Activated CD8-positive, alpha-beta memory T cell treated with anti-CD3 and anti-CD28 coated beads, Interleukin-2, amount 50 U/mL, for 48 hours (primary cell): ENCODE results near the gene SNHG17.
"Not testable (repeated sequence)": the region's sequence is repeated elsewhere in the genome, so short reads cannot be mapped to it uniquely, and the experiment has no call there.

Experiments used
- DNase-seq: peaks from one replicate; pipeline ENCODE4 v3.0.0-alpha.2; 2020

Gene SNHG17

GRCh38 chr20:38447251-38447661, 12.1 kb upstream of the SNHG17 start:
- no peak for DNase-seq

- peak; percentile 98 for DNase-seq
Measured at GRCh38 chr20:38446441-38447209, 11.5 kb upstream of the SNHG17 start.

GRCh38 chr20:38445901-38446425, 10.8 kb upstream of the SNHG17 start:
- no peak for DNase-seq

- no peak for DNase-seq
Measured at GRCh38 chr20:38445381-38445796, 10.3 kb upstream of the SNHG17 start.

GRCh38 chr20:38441916-38442315, 6.8 kb upstream of the SNHG17 start:
- DNase-seq = no peak

GRCh38 chr20:38441110-38441509, 6.0 kb upstream of the SNHG17 start:
- DNase-seq = not testable (repeated sequence)

GRCh38 chr20:38437796-38438195, 2.7 kb upstream of the SNHG17 start:
- no peak for DNase-seq

- DNase-seq = no peak
Measured at GRCh38 chr20:38435555-38435939, 419 bp upstream of the SNHG17 start.

- peak; percentile 68 for DNase-seq
Measured at GRCh38 chr20:38434301-38434741, 807 bp downstream of the SNHG17 start.

- DNase-seq = no peak
Measured at GRCh38 chr20:38433304-38433972, 1.7 kb downstream of the SNHG17 start.

GRCh38 chr20:38432870-38433269, 2.3 kb downstream of the SNHG17 start:
- DNase-seq = not testable (repeated sequence)

- no peak for DNase-seq
Measured at GRCh38 chr20:38432292-38432691, 2.8 kb downstream of the SNHG17 start.

GRCh38 chr20:38430679-38431325, 4.3 kb downstream of the SNHG17 start:
- DNase-seq = no peak

- DNase-seq = no peak
Measured at GRCh38 chr20:38429301-38429700, 5.8 kb downstream of the SNHG17 start.

- no peak for DNase-seq
Measured at GRCh38 chr20:38428800-38429199, 6.3 kb downstream of the SNHG17 start.

- DNase-seq = no peak
Measured at GRCh38 chr20:38427655-38428023, 7.5 kb downstream of the SNHG17 start.

GRCh38 chr20:38426006-38426897, 8.9 kb downstream of the SNHG17 start:
- peak; percentile 64 for DNase-seq

- DNase-seq = no peak
Measured at GRCh38 chr20:38424401-38424800, 10.7 kb downstream of the SNHG17 start.

- no peak for DNase-seq
Measured at GRCh38 chr20:38423541-38423940, 11.6 kb downstream of the SNHG17 start.

- DNase-seq = no peak
Measured at GRCh38 chr20:38421915-38422314, 13.2 kb downstream of the SNHG17 start.

- DNase-seq = peak; percentile 49
Measured at GRCh38 chr20:38420388-38421085, 14.6 kb downstream of the SNHG17 start.
